Measurements from ENCODE around the gene BRD1. TPM values are rescaled to one million over a fixed set of nuclear protein-coding genes. Genes with fewer than 3 reads are reported as not detected.

Gene BRD1
- total and polyA plus RNA-seq, 9 of the 15 experiments (the other 6 are each of a cell fraction or from before 2014, with no cell fraction given): 0.42 to 17.6 (median 5.5) TPM

DNA sequence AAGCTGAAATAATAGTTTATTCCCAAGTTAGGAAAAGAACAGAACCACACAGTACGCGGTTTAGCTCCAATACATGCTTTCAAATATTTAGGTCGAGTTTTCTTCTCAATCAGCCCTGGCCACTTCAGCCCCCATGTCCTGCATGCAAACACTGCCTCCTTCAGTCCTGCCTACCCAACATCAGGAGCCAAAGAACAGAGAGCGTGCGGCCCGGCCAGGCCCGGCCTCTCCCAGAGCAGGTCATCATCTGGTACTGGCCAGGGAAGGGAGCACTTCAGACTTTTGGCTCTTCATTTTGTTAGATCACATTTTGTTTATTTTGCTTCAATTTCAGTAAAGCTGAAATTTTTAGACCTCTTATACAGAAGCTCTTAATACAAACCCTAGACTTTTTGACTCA lies 6.7 kb downstream of the BRD1 start (continued):
- TF ChIP-seq, protein P1, sequence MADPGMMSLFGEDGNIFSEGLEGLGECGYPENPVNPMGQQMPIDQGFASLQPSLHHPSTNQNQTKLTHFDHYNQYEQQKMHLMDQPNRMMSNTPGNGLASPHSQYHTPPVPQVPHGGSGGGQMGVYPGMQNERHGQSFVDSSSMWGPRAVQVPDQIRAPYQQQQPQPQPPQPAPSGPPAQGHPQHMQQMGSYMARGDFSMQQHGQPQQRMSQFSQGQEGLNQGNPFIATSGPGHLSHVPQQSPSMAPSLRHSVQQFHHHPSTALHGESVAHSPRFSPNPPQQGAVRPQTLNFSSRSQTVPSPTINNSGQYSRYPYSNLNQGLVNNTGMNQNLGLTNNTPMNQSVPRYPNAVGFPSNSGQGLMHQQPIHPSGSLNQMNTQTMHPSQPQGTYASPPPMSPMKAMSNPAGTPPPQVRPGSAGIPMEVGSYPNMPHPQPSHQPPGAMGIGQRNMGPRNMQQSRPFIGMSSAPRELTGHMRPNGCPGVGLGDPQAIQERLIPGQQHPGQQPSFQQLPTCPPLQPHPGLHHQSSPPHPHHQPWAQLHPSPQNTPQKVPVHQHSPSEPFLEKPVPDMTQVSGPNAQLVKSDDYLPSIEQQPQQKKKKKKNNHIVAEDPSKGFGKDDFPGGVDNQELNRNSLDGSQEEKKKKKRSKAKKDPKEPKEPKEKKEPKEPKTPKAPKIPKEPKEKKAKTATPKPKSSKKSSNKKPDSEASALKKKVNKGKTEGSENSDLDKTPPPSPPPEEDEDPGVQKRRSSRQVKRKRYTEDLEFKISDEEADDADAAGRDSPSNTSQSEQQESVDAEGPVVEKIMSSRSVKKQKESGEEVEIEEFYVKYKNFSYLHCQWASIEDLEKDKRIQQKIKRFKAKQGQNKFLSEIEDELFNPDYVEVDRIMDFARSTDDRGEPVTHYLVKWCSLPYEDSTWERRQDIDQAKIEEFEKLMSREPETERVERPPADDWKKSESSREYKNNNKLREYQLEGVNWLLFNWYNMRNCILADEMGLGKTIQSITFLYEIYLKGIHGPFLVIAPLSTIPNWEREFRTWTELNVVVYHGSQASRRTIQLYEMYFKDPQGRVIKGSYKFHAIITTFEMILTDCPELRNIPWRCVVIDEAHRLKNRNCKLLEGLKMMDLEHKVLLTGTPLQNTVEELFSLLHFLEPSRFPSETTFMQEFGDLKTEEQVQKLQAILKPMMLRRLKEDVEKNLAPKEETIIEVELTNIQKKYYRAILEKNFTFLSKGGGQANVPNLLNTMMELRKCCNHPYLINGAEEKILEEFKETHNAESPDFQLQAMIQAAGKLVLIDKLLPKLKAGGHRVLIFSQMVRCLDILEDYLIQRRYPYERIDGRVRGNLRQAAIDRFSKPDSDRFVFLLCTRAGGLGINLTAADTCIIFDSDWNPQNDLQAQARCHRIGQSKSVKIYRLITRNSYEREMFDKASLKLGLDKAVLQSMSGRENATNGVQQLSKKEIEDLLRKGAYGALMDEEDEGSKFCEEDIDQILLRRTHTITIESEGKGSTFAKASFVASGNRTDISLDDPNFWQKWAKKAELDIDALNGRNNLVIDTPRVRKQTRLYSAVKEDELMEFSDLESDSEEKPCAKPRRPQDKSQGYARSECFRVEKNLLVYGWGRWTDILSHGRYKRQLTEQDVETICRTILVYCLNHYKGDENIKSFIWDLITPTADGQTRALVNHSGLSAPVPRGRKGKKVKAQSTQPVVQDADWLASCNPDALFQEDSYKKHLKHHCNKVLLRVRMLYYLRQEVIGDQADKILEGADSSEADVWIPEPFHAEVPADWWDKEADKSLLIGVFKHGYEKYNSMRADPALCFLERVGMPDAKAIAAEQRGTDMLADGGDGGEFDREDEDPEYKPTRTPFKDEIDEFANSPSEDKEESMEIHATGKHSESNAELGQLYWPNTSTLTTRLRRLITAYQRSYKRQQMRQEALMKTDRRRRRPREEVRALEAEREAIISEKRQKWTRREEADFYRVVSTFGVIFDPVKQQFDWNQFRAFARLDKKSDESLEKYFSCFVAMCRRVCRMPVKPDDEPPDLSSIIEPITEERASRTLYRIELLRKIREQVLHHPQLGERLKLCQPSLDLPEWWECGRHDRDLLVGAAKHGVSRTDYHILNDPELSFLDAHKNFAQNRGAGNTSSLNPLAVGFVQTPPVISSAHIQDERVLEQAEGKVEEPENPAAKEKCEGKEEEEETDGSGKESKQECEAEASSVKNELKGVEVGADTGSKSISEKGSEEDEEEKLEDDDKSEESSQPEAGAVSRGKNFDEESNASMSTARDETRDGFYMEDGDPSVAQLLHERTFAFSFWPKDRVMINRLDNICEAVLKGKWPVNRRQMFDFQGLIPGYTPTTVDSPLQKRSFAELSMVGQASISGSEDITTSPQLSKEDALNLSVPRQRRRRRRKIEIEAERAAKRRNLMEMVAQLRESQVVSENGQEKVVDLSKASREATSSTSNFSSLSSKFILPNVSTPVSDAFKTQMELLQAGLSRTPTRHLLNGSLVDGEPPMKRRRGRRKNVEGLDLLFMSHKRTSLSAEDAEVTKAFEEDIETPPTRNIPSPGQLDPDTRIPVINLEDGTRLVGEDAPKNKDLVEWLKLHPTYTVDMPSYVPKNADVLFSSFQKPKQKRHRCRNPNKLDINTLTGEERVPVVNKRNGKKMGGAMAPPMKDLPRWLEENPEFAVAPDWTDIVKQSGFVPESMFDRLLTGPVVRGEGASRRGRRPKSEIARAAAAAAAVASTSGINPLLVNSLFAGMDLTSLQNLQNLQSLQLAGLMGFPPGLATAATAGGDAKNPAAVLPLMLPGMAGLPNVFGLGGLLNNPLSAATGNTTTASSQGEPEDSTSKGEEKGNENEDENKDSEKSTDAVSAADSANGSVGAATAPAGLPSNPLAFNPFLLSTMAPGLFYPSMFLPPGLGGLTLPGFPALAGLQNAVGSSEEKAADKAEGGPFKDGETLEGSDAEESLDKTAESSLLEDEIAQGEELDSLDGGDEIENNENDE (IDR thresholded peaks at IDR 0.05; ENCODE audit: low read depth, low read length): no peak
- TF ChIP-seq MEIS2 (IDR thresholded peaks at IDR 0.05; ENCODE audit: partially characterized antibody) (no peak), ZKSCAN3 (CRISPR knock-in tag; IDR thresholded peaks at IDR 0.05) (no peak), SAP30 (IDR thresholded peaks at IDR 0.05; ENCODE audit: borderline replicate concordance, insufficient read depth, low read depth, low read length, poor library complexity, severe bottlenecking) (no peak), RFX1 (IDR thresholded peaks at IDR 0.05) (no peak), RFX7 (CRISPR knock-in tag; IDR thresholded peaks at IDR 0.05) (no peak)

Measured in K562 (cell line).